Astrocyte (in vitro differentiated cells and primary cell): ENCODE results near the gene PROB1.

ENCODE experiments used
- EZH2 ChIP-seq: IDR thresholded peaks from 2 replicates; pipeline ENCODE4 v1.6.1; 2012; ENCODE audit warnings: mild to moderate bottlenecking, low read length, inconsistent platforms; ENCODE audit not compliant: insufficient read depth
- TF ChIP-seq, protein P1 (sequence below): IDR thresholded peaks from 2 replicates; pipeline ENCODE4 v1.5.1; 2011; ENCODE audit warnings: low read depth, mild to moderate bottlenecking, inconsistent platforms, low read length, moderate library complexity; ENCODE audit not compliant: insufficient read depth

DNA sequence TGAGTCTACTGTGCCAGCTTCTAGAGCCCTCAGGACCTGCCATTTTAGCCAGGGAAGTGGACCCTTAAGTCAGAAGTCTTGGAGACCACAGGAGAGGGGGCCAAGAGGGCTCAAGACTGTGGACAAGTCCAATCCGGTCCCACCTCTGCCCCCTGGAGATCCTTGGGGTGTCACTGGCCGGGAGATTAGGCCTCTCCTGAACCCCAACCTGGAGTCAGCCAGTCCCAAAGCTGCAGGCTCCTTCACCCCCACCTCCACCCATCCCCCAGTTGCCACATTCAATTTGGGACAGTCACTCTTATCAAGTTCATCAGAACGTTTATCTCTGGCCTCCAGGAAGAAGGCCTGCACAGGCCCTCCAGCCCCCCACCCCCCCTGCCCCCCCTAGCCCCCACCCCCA lies 12.1 kb downstream of the PROB1 start:
- TF ChIP-seq, protein P1, sequence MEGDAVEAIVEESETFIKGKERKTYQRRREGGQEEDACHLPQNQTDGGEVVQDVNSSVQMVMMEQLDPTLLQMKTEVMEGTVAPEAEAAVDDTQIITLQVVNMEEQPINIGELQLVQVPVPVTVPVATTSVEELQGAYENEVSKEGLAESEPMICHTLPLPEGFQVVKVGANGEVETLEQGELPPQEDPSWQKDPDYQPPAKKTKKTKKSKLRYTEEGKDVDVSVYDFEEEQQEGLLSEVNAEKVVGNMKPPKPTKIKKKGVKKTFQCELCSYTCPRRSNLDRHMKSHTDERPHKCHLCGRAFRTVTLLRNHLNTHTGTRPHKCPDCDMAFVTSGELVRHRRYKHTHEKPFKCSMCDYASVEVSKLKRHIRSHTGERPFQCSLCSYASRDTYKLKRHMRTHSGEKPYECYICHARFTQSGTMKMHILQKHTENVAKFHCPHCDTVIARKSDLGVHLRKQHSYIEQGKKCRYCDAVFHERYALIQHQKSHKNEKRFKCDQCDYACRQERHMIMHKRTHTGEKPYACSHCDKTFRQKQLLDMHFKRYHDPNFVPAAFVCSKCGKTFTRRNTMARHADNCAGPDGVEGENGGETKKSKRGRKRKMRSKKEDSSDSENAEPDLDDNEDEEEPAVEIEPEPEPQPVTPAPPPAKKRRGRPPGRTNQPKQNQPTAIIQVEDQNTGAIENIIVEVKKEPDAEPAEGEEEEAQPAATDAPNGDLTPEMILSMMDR, result no peak
- no peak for TF ChIP-seq EZH2
